ENCODE results near the gene ALG11.
A peak's percentile ranks its signal among the peaks of the same experiment; 100 is the strongest.

Gene ALG11

GRCh38 chr13:51997641-51998330 is 14.4 kb upstream of the ALG11 start:
- no peak for DNase-seq

- DNase-seq: no peak
Observed at GRCh38 chr13:51998723-51999509, 13.3 kb upstream of the ALG11 start.

GRCh38 chr13:51999510-51999911 is 12.7 kb upstream of the ALG11 start:
- no peak for DNase-seq

GRCh38 chr13:51999921-52000320 is 12.3 kb upstream of the ALG11 start:
- DNase-seq: no peak

- DNase-seq: peak; percentile 41
Observed at GRCh38 chr13:52001120-52001731, 11.0 kb upstream of the ALG11 start.

- no peak for DNase-seq
Observed at GRCh38 chr13:52002361-52002760, 9.8 kb upstream of the ALG11 start.

- DNase-seq: no peak
Observed at GRCh38 chr13:52003541-52003940, 8.7 kb upstream of the ALG11 start.

- DNase-seq: peak; percentile 35
Observed at GRCh38 chr13:52004511-52005170, 7.6 kb upstream of the ALG11 start.

- DNase-seq: no peak
Observed at GRCh38 chr13:52005841-52006522, 6.2 kb upstream of the ALG11 start.

- DNase-seq: no peak
Observed at GRCh38 chr13:52006523-52007245, 5.5 kb upstream of the ALG11 start.

GRCh38 chr13:52009946-52010345 is 2.3 kb upstream of the ALG11 start:
- DNase-seq: no peak

GRCh38 chr13:52010890-52011631 is 1.1 kb upstream of the ALG11 start, which contains the start of gene ATP7B:
Gene ATP7B, minus strand, starts transcription at chr13:52011450. Its CDS starts 113 bp downstream, at chr13:52011337.
- DNase-seq: peak; percentile 41

- DNase-seq: no peak
Observed at GRCh38 chr13:52012512-52012836, 276 bp downstream of the ALG11 start.

- DNase-seq: no peak
Observed at GRCh38 chr13:52016296-52016695, 4.1 kb downstream of the ALG11 start.

- DNase-seq: no peak
Observed at GRCh38 chr13:52020191-52020590, 8.0 kb downstream of the ALG11 start.

- no peak for DNase-seq
Observed at GRCh38 chr13:52022356-52022755, 10.2 kb downstream of the ALG11 start.

- no peak for DNase-seq
Observed at GRCh38 chr13:52024481-52024880, 12.3 kb downstream of the ALG11 start, which contains the start of gene UTP14C. Gene UTP14C, plus strand, starts transcription at chr13:52024691. Its CDS starts 4,114 bp downstream, at chr13:52028805.

- DNase-seq: no peak
Observed at GRCh38 chr13:52025475-52026245, 13.5 kb downstream of the ALG11 start.

GRCh38 chr13:52026246-52026626 is 14.0 kb downstream of the ALG11 start:
- DNase-seq: no peak

GRCh38 chr13:52027832-52028231 is 15.6 kb downstream of the ALG11 start:
- no peak for DNase-seq

GRCh38 chr13:52029569-52029968 is 17.4 kb downstream of the ALG11 start:
- DNase-seq: no peak
